HEK293 (cell line): Measurements from ENCODE around the gene DIS3L2.

Experiments
- CTCF ChIA-PET: fragments of 350-600 bp; formaldehyde crosslinking; extraction: SDS; loops from one replicate; lab custom pipeline; 2021; ENCODE audit warnings: antibody characterized with exemption; lab: Yijun Ruan, JAX
- POLR2A ChIA-PET: fragments of 300-600 bp; formaldehyde crosslinking; extraction: SDS; loops from one replicate; lab custom pipeline; 2020; ENCODE audit warnings: antibody characterized with exemption, inconsistent platforms; lab: Yijun Ruan, JAX
- H3K27ac ChIP-seq: fragments of 200-500 bp; sonication (Bioruptor generic); 2 replicates; pipeline ENCODE4 v1.5.1; 2014; ENCODE audit warnings: low read depth, low read length, control low read depth, inconsistent platforms; ENCODE audit errors: extremely low read depth
- H3K36me3 ChIP-seq, 2 experiments: fragments of 200-500 bp in 1 of 2; sonication (Bioruptor generic) in 1 of 2; 1 replicate in 1 of 2; 2 replicates in 1 of 2; pipeline ENCODE4 v1.5.1; 2014 to 2017; ENCODE audit warnings: inconsistent platforms in 2 of 2, low read length in 2 of 2; ENCODE audit not compliant: control insufficient read depth in 2 of 2, insufficient read depth in 1 of 2
- H3K4me1 ChIP-seq: fragments of 200-500 bp; sonication (Bioruptor generic); 2 replicates; pipeline ENCODE4 v1.5.1; 2014; ENCODE audit warnings: mild to moderate bottlenecking, low read length, inconsistent platforms; ENCODE audit not compliant: control insufficient read depth, insufficient read depth
- H3K4me3 ChIP-seq: 2 replicates; pipeline ENCODE4 v1.5.1; 2011; ENCODE audit warnings: low read depth, mild to moderate bottlenecking, control low read depth, low read length, moderate library complexity
- H3K9me3 ChIP-seq: fragments of 200-500 bp; sonication (Bioruptor generic); 2 replicates; pipeline ENCODE4 v1.5.1; 2014; ENCODE audit warnings: low read depth, low read length, inconsistent platforms; ENCODE audit not compliant: control insufficient read depth, insufficient read depth
- GFI1B ChIP-seq: fragments of 450-650 bp; formaldehyde crosslinking; IDR thresholded peaks from 2 replicates; pipeline ENCODE4 v1.5.1; 2016; ENCODE audit warnings: missing biosample characterization, missing genetic modification characterization
- KLF16 ChIP-seq: fragments of 450-650 bp; formaldehyde crosslinking; IDR thresholded peaks from 2 replicates; pipeline ENCODE4 v1.5.1; 2017; ENCODE audit warnings: missing biosample characterization, missing genetic modification characterization
- OSR2 ChIP-seq: fragments of 450-650 bp; formaldehyde crosslinking; IDR thresholded peaks from 2 replicates; pipeline ENCODE4 v1.5.1; 2016; ENCODE audit warnings: missing biosample characterization, missing genetic modification characterization
- SALL2 ChIP-seq: fragments of 450-650 bp; formaldehyde crosslinking; IDR thresholded peaks from 2 replicates; pipeline ENCODE4 v1.5.0; 2017; ENCODE audit warnings: missing biosample characterization, mild to moderate bottlenecking, missing genetic modification characterization, borderline replicate concordance
- SP3 ChIP-seq: fragments of 450-650 bp; formaldehyde crosslinking; IDR thresholded peaks from 2 replicates; pipeline ENCODE4 v1.5.1; 2016; ENCODE audit warnings: missing biosample characterization, missing genetic modification characterization
- YY2 ChIP-seq: fragments of 450-650 bp; formaldehyde crosslinking; IDR thresholded peaks from 2 replicates; pipeline ENCODE4 v1.5.1; 2016; ENCODE audit warnings: missing biosample characterization, missing genetic modification characterization
- ZBTB21 ChIP-seq: fragments of 450-650 bp; formaldehyde crosslinking; IDR thresholded peaks from 2 replicates; pipeline ENCODE4 v1.5.1; 2017; ENCODE audit warnings: missing biosample characterization, missing genetic modification characterization
- ZFP37 ChIP-seq: fragments of 450-650 bp; formaldehyde crosslinking; IDR thresholded peaks from 2 replicates; pipeline ENCODE4 v1.5.1; 2016; ENCODE audit warnings: missing biosample characterization, missing genetic modification characterization
- ZNF121 ChIP-seq: fragments of 450-650 bp; formaldehyde crosslinking; IDR thresholded peaks from 2 replicates; pipeline ENCODE4 v1.5.1; 2016; ENCODE audit warnings: missing biosample characterization, missing genetic modification characterization
- ZNF146 ChIP-seq: fragments of 450-650 bp; formaldehyde crosslinking; IDR thresholded peaks from 2 replicates; pipeline ENCODE4 v1.5.1; 2016; ENCODE audit warnings: missing biosample characterization, missing genetic modification characterization
- ZNF184 ChIP-seq: fragments of 450-650 bp; IDR thresholded peaks from 2 replicates; pipeline ENCODE4 v1.5.1; 2018; ENCODE audit warnings: missing biosample characterization, mild to moderate bottlenecking, missing genetic modification characterization
- ZNF223 ChIP-seq: fragments of 450-650 bp; formaldehyde crosslinking; IDR thresholded peaks from 2 replicates; pipeline ENCODE4 v1.5.1; 2016; ENCODE audit warnings: missing biosample characterization, missing genetic modification characterization
- ZNF266 ChIP-seq: fragments of 450-650 bp; formaldehyde crosslinking; IDR thresholded peaks from 2 replicates; pipeline ENCODE4 v1.5.1; 2016; ENCODE audit warnings: missing biosample characterization, missing genetic modification characterization, low read depth
- ZNF677 ChIP-seq: fragments of 450-650 bp; IDR thresholded peaks from 2 replicates; pipeline ENCODE4 v1.5.0; 2018; ENCODE audit warnings: missing biosample characterization, mild to moderate bottlenecking, missing genetic modification characterization, moderate library complexity
- TF ChIP-seq, protein P1 (sequence below): fragments of 450-650 bp; formaldehyde crosslinking; IDR thresholded peaks from 2 replicates; pipeline ENCODE4 v1.5.1; 2016; ENCODE audit warnings: missing biosample characterization, missing genetic modification characterization, low read depth
- TF ChIP-seq, protein P2 (sequence below): fragments of 450-650 bp; IDR thresholded peaks from 2 replicates; pipeline ENCODE4 v1.5.1; 2018; ENCODE audit warnings: missing biosample characterization, missing genetic modification characterization
- TF ChIP-seq, protein P3 (sequence below): fragments of 450-650 bp; formaldehyde crosslinking; IDR thresholded peaks from 2 replicates; pipeline ENCODE4 v1.5.1; 2016; ENCODE audit warnings: missing biosample characterization, missing genetic modification characterization

The DIS3L2 gene

DNA sequence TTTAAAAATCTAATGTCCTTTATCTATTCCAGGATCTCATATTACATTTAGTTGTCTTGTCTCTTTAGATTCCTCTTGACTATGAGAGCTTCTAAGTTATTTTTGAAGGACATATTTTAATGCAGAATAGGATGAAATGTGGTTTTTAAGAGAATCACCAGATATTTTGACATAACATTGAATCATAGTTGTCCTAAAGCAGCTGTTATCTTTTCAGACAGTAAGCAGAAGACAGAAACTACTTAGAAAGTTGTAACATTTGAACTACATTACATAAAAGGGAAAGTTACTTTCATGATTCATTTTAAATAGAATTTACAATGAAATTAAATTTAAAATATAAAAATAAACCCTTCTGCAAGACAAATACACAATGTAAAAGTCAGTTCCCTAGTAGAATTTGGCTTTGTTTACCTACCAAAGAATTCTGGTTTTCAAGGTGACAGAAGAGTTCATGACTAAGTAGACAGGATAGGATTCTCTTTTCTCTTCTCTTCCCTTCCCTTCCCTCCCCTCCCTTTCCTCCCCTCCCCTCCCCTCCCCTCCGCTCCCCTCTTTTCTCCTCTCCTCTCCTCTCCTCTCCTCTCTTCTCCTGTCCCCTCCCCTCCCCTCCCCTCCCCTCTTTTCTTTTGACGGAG, 186.0 kb downstream of the DIS3L2 start (continued):
- TF ChIP-seq KLF16 (tag by site-specific recombination) (no peak), GFI1B (tag by site-specific recombination) (no peak)

DNA sequence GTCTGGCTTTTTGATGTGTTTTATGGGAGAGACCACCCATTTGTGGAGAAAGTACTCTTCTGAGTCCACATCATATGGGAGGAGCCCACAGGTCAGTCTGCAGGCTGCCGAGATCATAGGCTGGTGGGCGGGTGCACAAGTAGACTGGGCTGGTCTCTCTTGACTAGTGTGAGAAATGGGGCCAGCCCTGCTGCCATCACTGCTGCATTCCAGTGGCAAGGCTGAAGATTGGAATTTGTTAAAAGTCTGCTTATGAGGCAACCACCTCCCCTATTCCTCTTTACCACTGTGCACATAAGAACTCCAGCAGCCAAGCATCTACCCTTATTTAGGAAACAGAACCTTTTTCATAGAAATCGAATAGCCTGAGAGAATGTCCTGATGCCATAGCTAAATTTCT, 200.7 kb downstream of the DIS3L2 start:
- H3K4me3 ChIP-seq, result no peak overlapping the region
- TF ChIP-seq OSR2 (tag by site-specific recombination) (no peak), ZNF266 (no peak), ZNF223 (tag by site-specific recombination) (no peak), ZNF146 (no peak), ZFP37 (tag by site-specific recombination) (no peak), ZNF677 (tag by site-specific recombination) (no peak)
- TF ChIP-seq, protein P1, sequence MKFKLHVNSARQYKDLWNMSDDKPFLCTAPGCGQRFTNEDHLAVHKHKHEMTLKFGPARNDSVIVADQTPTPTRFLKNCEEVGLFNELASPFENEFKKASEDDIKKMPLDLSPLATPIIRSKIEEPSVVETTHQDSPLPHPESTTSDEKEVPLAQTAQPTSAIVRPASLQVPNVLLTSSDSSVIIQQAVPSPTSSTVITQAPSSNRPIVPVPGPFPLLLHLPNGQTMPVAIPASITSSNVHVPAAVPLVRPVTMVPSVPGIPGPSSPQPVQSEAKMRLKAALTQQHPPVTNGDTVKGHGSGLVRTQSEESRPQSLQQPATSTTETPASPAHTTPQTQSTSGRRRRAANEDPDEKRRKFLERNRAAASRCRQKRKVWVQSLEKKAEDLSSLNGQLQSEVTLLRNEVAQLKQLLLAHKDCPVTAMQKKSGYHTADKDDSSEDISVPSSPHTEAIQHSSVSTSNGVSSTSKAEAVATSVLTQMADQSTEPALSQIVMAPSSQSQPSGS (tag by site-specific recombination), result no peak
- TF ChIP-seq, protein P2, sequence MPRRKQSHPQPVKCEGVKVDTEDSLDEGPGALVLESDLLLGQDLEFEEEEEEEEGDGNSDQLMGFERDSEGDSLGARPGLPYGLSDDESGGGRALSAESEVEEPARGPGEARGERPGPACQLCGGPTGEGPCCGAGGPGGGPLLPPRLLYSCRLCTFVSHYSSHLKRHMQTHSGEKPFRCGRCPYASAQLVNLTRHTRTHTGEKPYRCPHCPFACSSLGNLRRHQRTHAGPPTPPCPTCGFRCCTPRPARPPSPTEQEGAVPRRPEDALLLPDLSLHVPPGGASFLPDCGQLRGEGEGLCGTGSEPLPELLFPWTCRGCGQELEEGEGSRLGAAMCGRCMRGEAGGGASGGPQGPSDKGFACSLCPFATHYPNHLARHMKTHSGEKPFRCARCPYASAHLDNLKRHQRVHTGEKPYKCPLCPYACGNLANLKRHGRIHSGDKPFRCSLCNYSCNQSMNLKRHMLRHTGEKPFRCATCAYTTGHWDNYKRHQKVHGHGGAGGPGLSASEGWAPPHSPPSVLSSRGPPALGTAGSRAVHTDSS (tag by site-specific recombination), result no peak
- TF ChIP-seq, all 188 proteins: peak for 0
- ChIA-PET POLR2A (no interaction called here), CTCF (interaction anchor here (0.9 kb wide), 1 partner anchor 235 kb away, joined by 3 read pairs; no protein-coding TSS in a partner anchor)
- no peaks in the 10 kb centered on the region for H3K4me1 ChIP-seq
- no peak overlapping the region for H3K27ac ChIP-seq
- H3K36me3 ChIP-seq, result peaks cover 0 to 19% of the 10 kb centered on the region in 2 experiments; a peak in 2 of 3 replicates
- H3K9me3 ChIP-seq, result no peaks in the 10 kb centered on the region

DNA sequence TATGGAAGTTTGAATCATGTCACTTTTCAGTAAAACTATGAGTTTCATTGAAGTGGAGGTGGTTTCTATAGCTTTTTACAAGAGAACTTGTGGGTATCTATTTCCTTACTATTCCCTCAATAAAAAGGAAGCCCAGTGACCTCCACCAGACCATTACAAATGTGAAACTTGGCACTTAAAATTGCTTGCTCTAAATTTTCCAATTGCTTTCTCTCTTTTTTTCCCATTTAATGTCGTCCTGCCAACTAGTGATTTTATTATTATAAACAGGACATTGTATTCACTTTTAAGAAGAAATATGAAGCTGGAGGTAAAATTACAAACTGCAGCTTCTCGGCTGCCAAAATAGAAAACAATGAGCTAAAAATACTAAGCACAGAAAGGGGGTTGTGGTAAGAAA, 208.9 kb downstream of the DIS3L2 start:
- TF ChIP-seq SP3 (tag by site-specific recombination) (no peak), ZBTB21 (tag by site-specific recombination) (no peak), YY2 (no peak), ZNF184 (tag by site-specific recombination) (no peak), SALL2 (tag by site-specific recombination) (no peak), ZNF121 (tag by site-specific recombination) (no peak)
- TF ChIP-seq, protein P3, sequence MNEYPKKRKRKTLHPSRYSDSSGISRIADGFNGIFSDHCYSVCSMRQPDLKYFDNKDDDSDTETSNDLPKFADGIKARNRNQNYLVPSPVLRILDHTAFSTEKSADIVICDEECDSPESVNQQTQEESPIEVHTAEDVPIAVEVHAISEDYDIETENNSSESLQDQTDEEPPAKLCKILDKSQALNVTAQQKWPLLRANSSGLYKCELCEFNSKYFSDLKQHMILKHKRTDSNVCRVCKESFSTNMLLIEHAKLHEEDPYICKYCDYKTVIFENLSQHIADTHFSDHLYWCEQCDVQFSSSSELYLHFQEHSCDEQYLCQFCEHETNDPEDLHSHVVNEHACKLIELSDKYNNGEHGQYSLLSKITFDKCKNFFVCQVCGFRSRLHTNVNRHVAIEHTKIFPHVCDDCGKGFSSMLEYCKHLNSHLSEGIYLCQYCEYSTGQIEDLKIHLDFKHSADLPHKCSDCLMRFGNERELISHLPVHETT (tag by site-specific recombination), result no peak
- CTCF ChIA-PET, result interaction anchor here (0.6 to 1.0 kb wide), 2 partner anchors 10 to 270 kb away, joined by 3 to 4 read pairs; no protein-coding TSS in a partner anchor
- no peaks in the 10 kb centered on the region for H3K4me1 ChIP-seq
- POLR2A ChIA-PET, result no interaction called here
- no peaks in the 10 kb centered on the region for H3K9me3 ChIP-seq
- no peak overlapping the region for H3K27ac ChIP-seq
- no peaks in the 10 kb centered on the region; a peak in 1 of 3 replicates for H3K36me3 ChIP-seq
- H3K4me3 ChIP-seq, result no peak overlapping the region
